ENCODE measurements around the gene GGT7.
A peak's percentile ranks its signal among the peaks of the same experiment; 100 is the strongest.
"Not testable (repeated sequence)": the region's sequence is repeated elsewhere in the genome, so short reads cannot be mapped to it uniquely, and the experiment has no call there.

The GGT7 gene, protein sequence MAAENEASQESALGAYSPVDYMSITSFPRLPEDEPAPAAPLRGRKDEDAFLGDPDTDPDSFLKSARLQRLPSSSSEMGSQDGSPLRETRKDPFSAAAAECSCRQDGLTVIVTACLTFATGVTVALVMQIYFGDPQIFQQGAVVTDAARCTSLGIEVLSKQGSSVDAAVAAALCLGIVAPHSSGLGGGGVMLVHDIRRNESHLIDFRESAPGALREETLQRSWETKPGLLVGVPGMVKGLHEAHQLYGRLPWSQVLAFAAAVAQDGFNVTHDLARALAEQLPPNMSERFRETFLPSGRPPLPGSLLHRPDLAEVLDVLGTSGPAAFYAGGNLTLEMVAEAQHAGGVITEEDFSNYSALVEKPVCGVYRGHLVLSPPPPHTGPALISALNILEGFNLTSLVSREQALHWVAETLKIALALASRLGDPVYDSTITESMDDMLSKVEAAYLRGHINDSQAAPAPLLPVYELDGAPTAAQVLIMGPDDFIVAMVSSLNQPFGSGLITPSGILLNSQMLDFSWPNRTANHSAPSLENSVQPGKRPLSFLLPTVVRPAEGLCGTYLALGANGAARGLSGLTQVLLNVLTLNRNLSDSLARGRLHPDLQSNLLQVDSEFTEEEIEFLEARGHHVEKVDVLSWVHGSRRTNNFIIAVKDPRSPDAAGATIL

DNA sequence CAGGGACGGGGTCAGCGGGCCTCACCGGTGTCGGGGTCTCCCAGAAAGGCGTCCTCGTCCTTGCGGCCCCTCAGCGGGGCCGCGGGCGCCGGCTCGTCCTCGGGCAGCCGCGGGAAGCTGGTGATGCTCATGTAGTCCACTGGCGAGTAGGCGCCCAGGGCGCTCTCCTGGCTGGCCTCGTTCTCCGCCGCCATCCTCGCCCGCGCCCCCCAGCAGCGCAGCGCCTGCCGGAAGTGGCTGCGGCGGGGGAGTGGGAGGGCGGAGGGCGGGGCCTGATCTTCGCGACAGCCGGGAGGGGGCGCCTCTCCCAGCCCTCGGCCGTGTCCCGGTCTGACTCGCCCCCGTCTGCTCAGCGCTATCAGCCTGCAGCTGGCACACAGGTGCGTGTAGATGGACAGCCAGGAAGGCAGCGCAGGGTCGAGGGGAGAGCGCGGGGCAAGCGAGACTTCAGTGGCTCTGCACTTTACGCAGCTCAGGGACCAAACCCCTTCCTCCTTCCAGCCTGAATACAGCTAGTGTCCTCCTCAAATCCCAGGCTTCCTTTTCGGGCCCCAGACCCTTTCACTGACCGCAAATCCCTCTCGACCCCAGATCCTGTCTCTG, at the start of gene GGT7:
Gene GGT7 (minus strand): TSS at position 235 of the 603 bp plus-strand sequence. CDS start 41 bp downstream, at position 194.
- peak; percentile 85 for DNase-seq

DNA sequence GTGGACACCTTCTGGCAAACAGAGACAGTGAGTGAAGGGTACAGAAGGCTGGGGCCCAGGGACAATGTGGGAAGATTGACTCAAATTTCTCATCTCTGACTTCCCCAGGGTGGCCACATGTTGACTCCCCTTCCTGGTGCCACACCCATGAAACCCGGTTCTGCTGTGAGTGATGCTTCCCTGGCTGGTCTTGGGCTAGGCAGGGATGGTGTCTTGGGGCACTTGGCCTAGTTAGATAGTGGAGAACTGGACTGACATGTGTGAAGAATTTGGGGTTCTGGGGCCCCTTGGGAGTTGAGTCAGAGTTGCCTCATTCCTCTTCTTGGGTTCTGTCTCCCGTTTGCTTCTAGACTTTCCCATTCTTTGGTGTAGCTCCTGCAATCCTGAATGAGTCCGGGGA, 48.8 kb upstream of the GGT7 start:
- DNase-seq, result no peak

DNA sequence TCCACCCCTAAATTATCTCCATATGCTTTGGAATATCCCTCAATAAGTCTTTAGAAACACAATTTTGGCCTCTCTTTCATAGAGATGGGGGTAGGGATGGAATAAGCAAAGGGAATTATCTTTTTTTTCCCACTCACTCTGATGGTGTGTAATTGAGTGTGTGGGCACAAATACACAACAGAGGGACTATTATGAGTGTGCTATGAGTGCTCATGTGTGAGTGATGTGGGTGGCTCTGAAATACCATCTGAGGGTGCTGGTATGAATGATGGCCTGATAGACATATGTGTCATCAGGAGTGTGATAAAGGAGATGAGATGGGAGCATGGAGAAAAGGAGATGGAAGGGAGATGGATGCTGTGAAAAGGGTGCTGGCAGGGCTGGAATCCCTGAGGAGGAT, 47.4 kb upstream of the GGT7 start:
- DNase-seq, result no peak

GRCh38 chr20:34916774-34917354, 44.2 kb upstream of the GGT7 start:
- DNase-seq, result no peak

DNA sequence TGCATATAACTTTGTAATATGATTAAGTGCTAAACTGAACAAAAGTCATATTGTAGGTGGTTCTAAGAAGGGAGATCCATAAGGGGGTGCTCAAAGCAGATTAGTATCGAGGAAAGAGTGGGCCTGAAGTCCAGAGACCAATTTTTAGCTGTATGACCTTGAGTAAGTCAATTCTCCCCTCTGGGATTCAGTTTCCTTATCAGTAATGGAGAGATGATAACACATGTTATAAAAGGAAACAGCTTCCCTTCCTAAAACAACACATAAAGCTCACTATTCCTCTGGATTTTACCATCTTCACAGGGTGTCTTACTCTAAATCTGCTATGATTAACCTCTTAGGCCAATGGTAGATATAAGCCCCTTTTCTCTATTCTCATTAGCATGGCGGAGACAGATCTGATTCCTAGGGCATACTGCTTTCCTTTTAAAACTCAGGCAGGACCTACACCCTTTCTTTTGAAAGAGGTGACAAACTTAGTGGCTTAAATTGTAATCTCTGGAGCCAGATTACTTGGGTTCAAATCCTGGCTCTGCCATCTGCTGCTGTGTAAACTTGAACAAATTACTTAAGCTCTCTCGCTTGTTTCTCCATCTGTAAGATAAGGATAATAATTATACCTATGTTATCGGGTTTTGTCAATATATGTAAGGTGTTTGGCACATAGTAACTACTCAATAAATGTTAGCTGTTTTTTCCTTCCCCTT, 43.2 kb upstream of the GGT7 start:
- DNase-seq, result no peak

DNA sequence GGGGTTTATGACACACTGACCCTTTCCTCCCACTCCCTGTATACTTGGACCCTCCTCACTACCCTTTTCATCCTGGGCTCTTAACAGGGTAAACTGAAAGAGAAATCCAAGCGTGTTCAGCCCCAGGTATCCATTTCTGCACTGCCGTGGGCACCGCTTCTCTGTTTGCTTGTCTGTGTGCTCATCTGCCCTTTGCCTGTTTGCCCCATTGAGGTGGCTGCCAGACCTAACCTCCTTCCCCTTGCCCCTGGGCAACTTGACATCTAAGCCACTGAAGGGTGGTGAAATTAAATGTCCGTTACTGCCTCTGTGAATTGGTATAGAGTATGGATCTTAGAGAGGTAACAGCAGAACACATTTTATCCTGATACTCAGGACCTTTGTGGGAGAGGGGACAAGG, 42.5 kb upstream of the GGT7 start:
- no peak for DNase-seq

DNA sequence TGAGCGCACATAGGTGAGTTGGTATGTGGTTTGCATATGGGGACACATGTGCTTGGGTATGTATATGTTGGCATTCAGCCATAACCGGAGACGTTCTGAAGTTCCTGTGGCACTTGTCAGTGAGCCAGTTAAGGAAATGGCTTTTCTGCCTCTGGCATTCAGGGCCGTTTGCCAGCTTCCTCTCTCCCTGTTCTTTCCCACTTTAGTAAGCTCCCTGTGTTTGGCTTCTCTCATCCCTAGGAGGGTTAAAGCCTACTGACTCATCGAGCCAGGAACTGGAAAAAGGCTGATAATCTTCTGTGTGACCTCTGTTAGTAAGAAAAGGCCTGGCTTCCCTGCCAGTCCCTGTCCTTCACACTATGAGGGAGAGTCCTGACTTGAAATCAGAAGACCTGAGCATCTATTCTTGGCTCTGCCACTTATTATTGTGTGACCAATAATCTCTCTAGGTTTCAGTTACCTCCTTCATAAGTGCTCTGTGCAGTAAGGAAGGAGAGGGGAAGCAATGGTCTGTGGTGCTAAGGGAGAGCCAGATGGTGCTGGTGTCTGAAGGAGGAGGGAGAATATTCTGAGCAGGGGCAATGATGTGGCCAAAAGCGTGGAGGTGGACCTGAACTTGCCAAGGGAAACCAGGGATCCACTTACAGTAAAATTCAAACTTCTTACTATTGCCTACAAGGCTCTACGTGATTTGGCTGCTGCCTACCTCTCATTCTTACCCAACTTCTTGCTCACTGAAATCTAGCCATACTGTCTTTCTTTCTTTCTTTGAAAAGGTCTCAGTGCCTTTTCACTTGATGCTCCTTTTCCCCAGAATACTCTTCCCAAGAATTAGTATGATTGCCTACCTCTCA, 35.2 kb upstream of the GGT7 start:
- no peak for DNase-seq

DNA sequence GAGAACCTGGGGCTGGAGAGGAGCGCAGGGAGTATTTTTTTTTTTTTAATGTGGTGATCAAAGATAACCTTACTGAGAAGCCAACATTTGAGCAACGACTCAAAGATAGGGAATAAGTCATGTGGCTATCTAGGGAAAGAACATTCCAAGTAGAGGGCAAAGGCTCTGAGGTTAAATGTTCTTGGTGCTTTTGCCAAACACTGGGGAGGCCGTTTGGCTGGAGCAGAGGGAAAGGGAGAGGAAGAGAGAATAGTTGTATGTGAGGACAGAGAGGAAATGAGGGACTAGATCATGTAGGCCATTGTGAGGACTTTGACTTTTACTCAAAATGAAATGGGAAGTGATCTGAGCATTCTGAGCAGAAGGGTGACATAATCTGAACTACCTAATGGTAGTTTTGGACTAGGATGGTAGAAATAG, 31.6 kb upstream of the GGT7 start:
- no peak for DNase-seq

- not testable (repeated sequence) for DNase-seq
These were observed 26.1 kb upstream of the GGT7 start for GRCh38 chr20:34898731-34899130.

GRCh38 chr20:34898129-34898528, 25.5 kb upstream of the GGT7 start:
- not testable (repeated sequence) for DNase-seq

DNA sequence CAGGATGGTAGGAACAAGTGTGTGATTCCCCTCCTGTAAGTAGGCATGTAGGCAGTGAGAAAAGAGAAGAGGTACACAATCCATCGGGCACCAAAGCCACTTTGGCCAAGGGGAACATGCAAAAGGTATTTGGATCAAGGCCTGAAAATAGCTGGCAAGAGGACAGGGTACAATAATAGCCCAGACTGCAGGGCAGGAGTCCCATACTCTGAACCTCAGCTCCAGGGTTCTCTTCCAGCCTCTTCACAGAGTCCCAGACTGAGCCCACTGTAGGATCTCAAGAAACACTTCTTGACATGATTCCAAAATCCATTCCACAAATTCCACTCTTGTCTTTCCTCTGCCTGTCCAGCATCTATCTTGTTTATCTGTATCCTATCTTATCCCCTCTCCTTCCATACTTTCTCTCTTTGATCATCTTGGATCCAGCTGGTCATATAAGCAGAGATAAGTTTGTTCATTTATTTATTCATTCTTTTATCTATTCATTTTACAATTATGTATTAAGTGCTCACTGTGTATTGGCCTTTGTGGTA, 23.5 kb upstream of the GGT7 start:
- no peak for DNase-seq

GRCh38 chr20:34895465-34895864, 22.8 kb upstream of the GGT7 start:
- DNase-seq, result no peak

DNA sequence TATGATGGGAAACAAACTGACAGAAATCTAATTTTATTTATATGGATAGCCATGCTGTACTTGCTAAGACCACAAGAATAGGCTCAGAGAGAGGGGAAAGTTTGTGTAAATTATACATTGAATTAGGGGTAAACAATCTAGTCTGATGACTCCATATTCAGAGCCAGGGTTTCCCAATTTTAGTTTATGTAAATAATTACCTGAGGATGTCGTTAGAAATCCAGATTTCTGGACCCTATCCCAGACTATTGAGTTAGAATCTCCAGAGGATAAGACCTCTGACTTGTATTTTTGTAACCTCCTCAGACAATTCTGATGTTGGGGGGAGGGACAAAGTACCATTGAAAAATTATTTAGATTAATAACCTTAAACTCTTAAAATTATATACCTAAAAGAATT, 22.1 kb upstream of the GGT7 start:
- no peak for DNase-seq

DNA sequence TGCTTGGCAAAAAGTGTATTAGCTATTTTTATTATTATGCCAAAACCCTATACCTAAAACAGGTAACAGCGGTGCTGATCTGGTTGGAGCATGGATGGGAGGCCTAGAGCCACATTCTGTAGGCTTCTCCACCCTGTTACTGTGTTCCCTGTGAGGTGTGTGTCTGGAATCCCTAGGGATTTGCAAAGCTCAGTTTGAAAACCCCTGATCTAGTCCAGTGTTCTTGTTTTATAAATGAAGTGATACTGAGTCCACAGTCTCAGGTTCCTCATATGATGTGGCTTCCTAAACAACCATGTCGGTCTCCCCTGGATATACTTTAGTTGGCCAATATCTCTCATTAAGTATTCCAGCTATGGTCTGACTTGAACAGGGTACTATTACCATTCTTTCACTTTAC, 20.0 kb upstream of the GGT7 start:
- DNase-seq, result no peak

GRCh38 chr20:34891166-34892062, 18.8 kb upstream of the GGT7 start:
- no peak for DNase-seq

DNA sequence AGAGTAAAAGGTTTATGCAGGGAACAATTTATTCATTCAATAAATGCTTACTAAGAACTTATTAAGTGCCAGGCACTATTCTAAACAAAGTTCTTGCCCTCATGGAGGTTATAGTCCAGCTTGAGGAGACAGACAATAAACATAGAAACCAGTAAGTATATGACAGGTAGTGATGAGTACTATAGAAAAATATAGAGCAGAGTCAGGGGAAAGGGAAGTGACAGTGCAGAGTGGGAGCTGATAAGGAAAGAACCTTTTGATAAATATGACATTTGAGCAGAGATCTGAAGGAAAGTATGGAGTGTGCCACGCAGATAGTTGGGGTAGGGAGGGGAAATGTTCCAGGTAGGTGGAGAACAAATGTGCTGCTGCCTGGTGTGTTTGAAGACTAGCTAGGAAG, 15.8 kb upstream of the GGT7 start:
- no peak for DNase-seq

- no peak for DNase-seq
These were observed 14.4 kb upstream of the GGT7 start for GRCh38 chr20:34887023-34887422.

DNA sequence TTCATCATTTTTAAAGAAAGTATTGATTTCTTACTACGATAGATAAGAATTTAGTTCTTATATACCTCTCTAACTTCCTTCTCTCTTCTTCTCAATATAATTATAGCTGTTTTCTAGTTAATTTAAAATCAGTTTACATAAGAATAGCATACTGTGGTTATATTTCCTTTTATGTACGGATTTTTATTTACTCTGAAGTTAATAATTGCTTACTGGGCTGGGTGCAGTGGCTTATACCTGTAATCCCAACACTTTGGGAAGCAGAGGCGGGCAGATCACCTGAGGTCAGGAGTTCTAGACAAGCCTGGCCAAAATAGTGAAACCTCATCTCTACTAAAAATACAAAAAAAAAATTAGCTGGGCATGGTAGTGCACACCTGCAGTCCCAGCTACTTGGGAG, 13.5 kb upstream of the GGT7 start:
- no peak for DNase-seq

DNA sequence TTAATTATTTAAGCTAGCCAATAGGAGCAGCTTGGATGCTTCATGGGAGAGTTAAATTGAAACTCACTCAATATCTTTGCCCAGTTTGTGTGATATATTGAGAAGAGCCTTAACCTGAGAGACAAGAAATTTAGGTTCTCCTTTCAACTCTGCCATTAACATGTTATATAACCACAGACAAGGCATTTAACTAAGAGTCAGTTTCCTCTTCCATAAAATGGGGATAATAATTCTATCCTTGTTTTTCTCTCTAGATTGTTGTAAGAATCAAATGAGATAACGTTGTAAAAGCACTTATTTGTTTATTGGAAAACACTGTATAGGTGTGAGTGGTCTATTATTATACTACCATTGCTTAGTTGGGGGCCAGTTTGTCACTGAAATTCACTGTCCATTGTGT, 11.6 kb upstream of the GGT7 start:
- no peak for DNase-seq

DNA sequence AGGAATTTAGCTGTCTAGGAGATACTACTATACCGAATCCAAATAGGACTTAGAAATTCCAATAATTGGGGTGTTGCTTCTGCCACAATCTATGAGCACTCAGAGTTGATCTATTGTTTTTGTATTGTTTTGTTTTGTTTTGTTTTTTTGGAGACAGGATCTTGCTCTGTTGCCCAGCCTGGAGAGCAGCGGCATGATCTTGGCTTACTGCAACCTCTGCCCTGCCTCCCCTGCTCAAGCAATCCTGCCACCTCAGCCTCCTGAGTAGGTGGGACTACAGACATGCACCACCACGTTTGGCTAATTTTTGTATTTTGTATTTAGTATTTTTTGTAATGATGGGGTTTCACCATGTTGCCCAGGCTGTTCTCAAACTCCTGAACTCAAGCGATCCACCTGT, 11.2 kb upstream of the GGT7 start:
- no peak for DNase-seq

Data from midbrain (tissue), 1 donor.